Heart left ventricle (tissue), 13 donors: ENCODE results near the gene PCSK6.

Experiments
- CTCF ChIP-seq, 12 donors: fragments of 200-600 bp; sonication (generic) in 4 of 12; IDR thresholded peaks; one replicate each; pipeline versions ENCODE4 v1.5.0 to v1.8.0; 2018 to 2022; ENCODE audit warnings: antibody characterized with exemption in 12 of 12, mild to moderate bottlenecking in 5 of 12
- POLR2A ChIP-seq, 2 donors: fragments of 450-650 bp; IDR thresholded peaks; one replicate each; pipeline ENCODE4 v1.6.1; 2017; ENCODE audit warnings: antibody characterized with exemption in 2 of 2, mild to moderate bottlenecking in 2 of 2, moderate library complexity in 2 of 2
- donor health status: ischemic (EF 13 %, LVEDD 7.1; RV severe dilation, severe dysfunction).
- donor health status: DM: no; HTN: yes; CAD: no.
- donor health status: DM: no; HTN: no; CAD: no.
- donor health status: ischemic (EF 25% LVEDD 6.9; RV normal size, moderate dysfunction).
- donor health status: ischemic (EF 25% LVEDD 5.7; RV mildly dilated, moderate dysfunction).
- donor health status: ischemic (EF 35%, LVEDD 5.7; RV mildly dilated, moderate dysfunction).
- donor health status: nonischemic (EF 11% LVEDD 7.7; RV severe dilation, severe dysfunction).
- donor health status: DM: yes; HTN: yes; CAD: no.
- donor health status: PGD.
- donor health status: ischemic (EF 29% LVEDD 5.4; RV normal size, mild dysfunction).
- donor health status: nonischemic (EF 23%, LVEDD 6.1; RV moderate dilation, normal function).

GRCh38 chr15:101531170-101531569, 41.7 kb upstream of the PCSK6 start:
- TF ChIP-seq CTCF (IDR thresholded peaks at IDR 0.05): no peak
- TF ChIP-seq POLR2A (IDR thresholded peaks at IDR 0.05): no peak
